MCF 10A (cell line): ENCODE data around the gene ANGPT4. TPM values are rescaled to one million over a fixed set of nuclear protein-coding genes. Genes with fewer than 3 reads are reported as not detected.

Experiments used
- BruUV-seq: library from RNA; stranded (reverse); fragments of 400-500 nt; replicated peaks from 2 replicates; lab custom pipeline; 2021; lab: Mats Ljungman, UMichigan
- CTCF ChIA-PET: fragments of 300-600 bp; sonication (Branson Sonifier 250); formaldehyde crosslinking; extraction: SDS; loops from one replicate; lab custom pipeline; 2021; ENCODE audit warnings: antibody characterized with exemption, inconsistent platforms; lab: Yijun Ruan, JAX
- POLR2A ChIA-PET: fragments of 300-600, 350-650 bp; sonication (Branson Sonifier 250); formaldehyde crosslinking; extraction: SDS; loops from one replicate; lab custom pipeline; 2020; ENCODE audit warnings: antibody characterized with exemption, inconsistent platforms; lab: Yijun Ruan, JAX
- DNase-seq: peaks from one replicate; pipeline ENCODE4 v3.0.0-alpha.2; 2018; ENCODE audit not compliant: unreplicated experiment
- H3K27ac Mint-ChIP-seq: one replicate; pipeline ENCODE4 v1.8.0; 2022; ENCODE audit warnings: mild to moderate bottlenecking, low read depth, mixed read lengths; ENCODE audit not compliant: unreplicated experiment
- H3K27me3 Mint-ChIP-seq: one replicate; pipeline ENCODE4 v1.8.0; 2022; ENCODE audit warnings: mixed read lengths; ENCODE audit not compliant: insufficient read depth, unreplicated experiment
- H3K36me3 Mint-ChIP-seq: one replicate; pipeline ENCODE4 v1.8.0; 2022; ENCODE audit warnings: mild to moderate bottlenecking, moderate library complexity, mixed read lengths; ENCODE audit not compliant: insufficient read depth, unreplicated experiment
- H3K4me1 Mint-ChIP-seq: one replicate; pipeline ENCODE4 v1.8.0; 2022; ENCODE audit warnings: mixed read lengths; ENCODE audit not compliant: insufficient read depth, unreplicated experiment
- H3K4me3 Mint-ChIP-seq: one replicate; pipeline ENCODE4 v1.8.0; 2022; ENCODE audit warnings: mild to moderate bottlenecking, moderate library complexity, mixed read lengths; ENCODE audit not compliant: unreplicated experiment
- H3K9me3 Mint-ChIP-seq: one replicate; pipeline ENCODE4 v1.8.0; 2022; ENCODE audit warnings: mixed read lengths; ENCODE audit not compliant: unreplicated experiment
- intact Hi-C: fragments of 100-400 bp; cut with micrococcal nuclease; formaldehyde crosslinking; loops from 2 replicates; pipeline ENCODE4 v1.14.1; 2022
- total RNA-seq: library from RNA; stranded (reverse); gene quantifications from 2 replicates; pipeline ENCODE4 v1.2.3, GENCODE V29; 2022
- TF ChIP-seq, protein P1 (sequence below): fragments of 200-600 bp; IDR thresholded peaks from one replicate; pipeline ENCODE4 v1.8.0; 2022; ENCODE audit warnings: antibody characterized with exemption, mild to moderate bottlenecking; ENCODE audit not compliant: unreplicated experiment

The ANGPT4 gene
- total RNA-seq, 1 experiment from 2014 or later = not detected

DNA sequence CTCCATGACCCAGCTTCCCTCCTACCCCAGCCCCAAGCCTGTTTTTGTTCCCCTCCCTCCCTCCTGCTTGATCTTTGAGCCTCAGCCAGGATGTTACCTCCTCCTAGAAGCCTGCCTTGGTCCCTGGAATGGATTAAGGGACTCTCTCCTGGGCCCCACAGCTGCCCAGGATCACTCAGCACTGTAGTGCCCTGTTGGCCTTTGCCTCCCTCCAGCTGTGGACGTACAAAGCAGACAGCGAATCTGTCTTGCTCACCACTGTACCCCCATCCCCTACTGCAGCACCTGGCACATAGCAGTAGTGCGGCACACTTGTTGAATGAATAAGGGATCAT lies 94.4 kb downstream of the ANGPT4 start:
- Mint-ChIP-seq H3K27ac (no peak overlapping the region), H3K9me3 (no peaks in the 10 kb centered on the region), H3K27me3 (no peaks in the 10 kb centered on the region), H3K4me3 (no peak overlapping the region), H3K4me1 (no peaks in the 10 kb centered on the region), H3K36me3 (no peaks in the 10 kb centered on the region)
- no TSS peak for BruUV-seq
- no peak for DNase-seq
- ChIA-PET POLR2A (interaction anchor here (1.3 kb wide), 1 partner anchor 12 kb away, joined by 3 read pairs; the partner anchor contains the start of gene FAM110A), CTCF (interaction anchor here (1.1 to 9.5 kb wide), 3 partner anchors 9 to 287 kb away, joined by 3 to 464 read pairs (median 8); no protein-coding TSS in a partner anchor)
- intact Hi-C loops = no loop called here
- TF ChIP-seq, protein P1, sequence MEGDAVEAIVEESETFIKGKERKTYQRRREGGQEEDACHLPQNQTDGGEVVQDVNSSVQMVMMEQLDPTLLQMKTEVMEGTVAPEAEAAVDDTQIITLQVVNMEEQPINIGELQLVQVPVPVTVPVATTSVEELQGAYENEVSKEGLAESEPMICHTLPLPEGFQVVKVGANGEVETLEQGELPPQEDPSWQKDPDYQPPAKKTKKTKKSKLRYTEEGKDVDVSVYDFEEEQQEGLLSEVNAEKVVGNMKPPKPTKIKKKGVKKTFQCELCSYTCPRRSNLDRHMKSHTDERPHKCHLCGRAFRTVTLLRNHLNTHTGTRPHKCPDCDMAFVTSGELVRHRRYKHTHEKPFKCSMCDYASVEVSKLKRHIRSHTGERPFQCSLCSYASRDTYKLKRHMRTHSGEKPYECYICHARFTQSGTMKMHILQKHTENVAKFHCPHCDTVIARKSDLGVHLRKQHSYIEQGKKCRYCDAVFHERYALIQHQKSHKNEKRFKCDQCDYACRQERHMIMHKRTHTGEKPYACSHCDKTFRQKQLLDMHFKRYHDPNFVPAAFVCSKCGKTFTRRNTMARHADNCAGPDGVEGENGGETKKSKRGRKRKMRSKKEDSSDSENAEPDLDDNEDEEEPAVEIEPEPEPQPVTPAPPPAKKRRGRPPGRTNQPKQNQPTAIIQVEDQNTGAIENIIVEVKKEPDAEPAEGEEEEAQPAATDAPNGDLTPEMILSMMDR = no peak

GRCh38 chr20:821046-821730 lies 94.9 kb downstream of the ANGPT4 start:
- intact Hi-C loops = no loop called here
- no peak for DNase-seq
- ChIA-PET POLR2A (interaction anchor here (0.6 kb wide), 1 partner anchor 613 kb away, joined by 3 read pairs; no protein-coding TSS in a partner anchor), CTCF (interaction anchor here (0.6 to 9.5 kb wide), 3 partner anchors 10 to 135 kb away, joined by 3 to 464 read pairs (median 8); no protein-coding TSS in a partner anchor)
- Mint-ChIP-seq H3K27me3 (no peaks in the 10 kb centered on the region), H3K36me3 (no peaks in the 10 kb centered on the region), H3K4me1 (no peaks in the 10 kb centered on the region), H3K27ac (no peak overlapping the region), H3K9me3 (no peaks in the 10 kb centered on the region), H3K4me3 (no peak overlapping the region)
- TF ChIP-seq, protein P1 = no peak
- no TSS peak for BruUV-seq

- H3K27ac Mint-ChIP-seq = no peak overlapping the region
- H3K4me3 Mint-ChIP-seq = no peak overlapping the region
- BruUV-seq = no TSS peak
- ChIA-PET CTCF (interaction anchor here (0.6 to 9.5 kb wide), 5 partner anchors 12 to 392 kb away, joined by 3 to 464 read pairs (median 4); partner anchors contain the start of gene FAM110A), POLR2A (interaction anchor here (0.6 kb wide), 1 partner anchor 614 kb away, joined by 3 read pairs; no protein-coding TSS in a partner anchor)
- no peaks in the 10 kb centered on the region for H3K9me3 Mint-ChIP-seq
- intact Hi-C loops = no loop called here
- no peaks in the 10 kb centered on the region for H3K36me3 Mint-ChIP-seq
- DNase-seq = no peak
- H3K27me3 Mint-ChIP-seq = no peaks in the 10 kb centered on the region
- TF ChIP-seq, protein P1 = no peak
- H3K4me1 Mint-ChIP-seq = no peaks in the 10 kb centered on the region
Observed at GRCh38 chr20:820323-820953, 95.7 kb downstream of the ANGPT4 start.

Other genes starting within 250 kb of the ANGPT4 start
- not detected in 2 replicates for gene SCRT2, start 240.5 kb downstream of the ANGPT4 start, total RNA-seq
- 0.14 and 0.17 TPM in 2 replicates for gene SLC52A3, start 147.8 kb downstream of the ANGPT4 start, total RNA-seq
- gene FAM110A, start 82.6 kb downstream of the ANGPT4 start, total RNA-seq = 9.2 and 13.6 TPM in 2 replicates
- not detected in 2 replicates for gene RSPO4, start 86.0 kb upstream of the ANGPT4 start, total RNA-seq
- 207 and 212 TPM in 2 replicates for gene PSMF1, start 202.3 kb upstream of the ANGPT4 start, total RNA-seq